GM12878 (cell line): ENCODE measurements around the gene RANBP17. TPM values are rescaled to one million over a fixed set of nuclear protein-coding genes. Genes with fewer than 3 reads are reported as not detected.

Experiments used
- BCLAF1 ChIP-seq: fragments of 450-650 bp; IDR thresholded peaks from 2 replicates; pipeline ENCODE4 v1.6.1; 2017; ENCODE audit warnings: antibody characterized with exemption, mild to moderate bottlenecking, moderate library complexity
- CREB1 ChIP-seq: IDR thresholded peaks from 2 replicates; pipeline ENCODE4 v1.6.1; 2012; ENCODE audit warnings: low read depth, mild to moderate bottlenecking, inconsistent platforms
- HDGF ChIP-seq: fragments of 450-650 bp; IDR thresholded peaks from 2 replicates; pipeline ENCODE4 v1.6.1; 2016; ENCODE audit warnings: antibody characterized with exemption
- NFYB ChIP-seq: IDR thresholded peaks from 2 replicates; pipeline ENCODE4 v1.6.1; 2011; ENCODE audit warnings: low read depth, mild to moderate bottlenecking, low read length, improper control_type of control experiment, moderate library complexity; ENCODE audit not compliant: insufficient read depth
- NKRF ChIP-seq: fragments of 450-650 bp; conservative IDR thresholded peaks from 2 replicates; pipeline ENCODE4 v1.6.1; 2017; ENCODE audit warnings: mild to moderate bottlenecking, moderate library complexity
- NR2C1 ChIP-seq: fragments of 450-650 bp; IDR thresholded peaks from 2 replicates; pipeline ENCODE4 v1.6.1; 2017; ENCODE audit warnings: antibody characterized with exemption, mild to moderate bottlenecking, moderate library complexity
- ZBTB4 ChIP-seq: fragments of 450-650 bp; formaldehyde crosslinking; IDR thresholded peaks from 2 replicates; pipeline ENCODE4 v1.4.0; 2022; ENCODE audit warnings: mild to moderate bottlenecking, moderate library complexity
- polyA plus RNA-seq, 11 experiments: library from polyadenylated mRNA; depleted of rRNA in 4 of 11; unstranded in 6 of 11; stranded (reverse) in 5 of 11; fragments of >200 nt; fragmentation: Nextera tagmentation in 4 of 11; fragmentation: Illumina TruSeq in 1 of 11; extraction: Ambion mirVana in 4 of 11; extraction: Trizol in 1 of 11; gene quantifications; 1 replicate in 1 of 11; 2 replicates in 10 of 11; pipeline versions ENCODE4 v1.2.1 to v1.2.3, GENCODE V29; 2011 to 2016; ENCODE audit warnings: inconsistent platforms in 2 of 11, missing spikeins in 2 of 11, low read depth in 1 of 11
- total RNA-seq, 4 experiments: library from RNA; depleted of rRNA in 3 of 4; stranded (reverse); fragments of >200 nt in 3 of 4; fragmentation: Illumina TruSeq in 1 of 4; extraction: Trizol in 1 of 4; gene quantifications; 2 replicates each; pipeline versions ENCODE4 v1.2.1 to v1.2.3, GENCODE V29; 2013 to 2021

The RANBP17 gene
- total and polyA plus RNA-seq, 10 of the 15 experiments (the other 5 are each of a cell fraction or from before 2014, with no cell fraction given), result 0.10 TPM; not detected in 9

GRCh38 chr5:170861667-170861916 lies 226 bp upstream of the RANBP17 start (continued):
- TF ChIP-seq NKRF (no peak), NFYB (no peak), CREB1 (no peak), ZBTB4 (CRISPR knock-in tag) (no peak), HDGF (no peak), NR2C1 (no peak), BCLAF1 (no peak)
